Rectal smooth muscle tissue (tissue), 1 donor: ENCODE measurements around the gene MXD3.
A peak's percentile ranks its signal among the peaks of the same experiment; 100 is the strongest.
"Not testable (repeated sequence)": the region's sequence is repeated elsewhere in the genome, so short reads cannot be mapped to it uniquely, and the experiment has no call there.

Source experiments
- H3K27ac ChIP-seq: one replicate; pipeline ENCODE4 v1.7.0; 2013; ENCODE audit warnings: low read depth, low read length, inconsistent platforms
- H3K27me3 ChIP-seq: one replicate; pipeline ENCODE4 v1.7.0; 2013; ENCODE audit warnings: low read length; ENCODE audit not compliant: control insufficient read depth, insufficient read depth
- H3K36me3 ChIP-seq: one replicate; pipeline ENCODE4 v1.7.0; 2013; ENCODE audit warnings: low read length; ENCODE audit not compliant: control insufficient read depth, insufficient read depth
- H3K4me1 ChIP-seq: one replicate; pipeline ENCODE4 v1.7.0; 2013; ENCODE audit warnings: low read length; ENCODE audit not compliant: control insufficient read depth, insufficient read depth
- H3K4me3 ChIP-seq: one replicate; pipeline ENCODE4 v1.7.0; 2013; ENCODE audit warnings: low read length
- H3K9ac ChIP-seq: one replicate; pipeline ENCODE4 v1.7.0; 2013; ENCODE audit warnings: low read length

MXD3 gene, protein sequence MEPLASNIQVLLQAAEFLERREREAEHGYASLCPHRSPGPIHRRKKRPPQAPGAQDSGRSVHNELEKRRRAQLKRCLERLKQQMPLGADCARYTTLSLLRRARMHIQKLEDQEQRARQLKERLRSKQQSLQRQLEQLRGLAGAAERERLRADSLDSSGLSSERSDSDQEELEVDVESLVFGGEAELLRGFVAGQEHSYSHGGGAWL

GRCh38 chr5:177311723-177312648, at the start of gene MXD3:
TSS of gene MXD3 (minus strand) at chr5:177311898. CDS start at chr5:177311830, 68 bp downstream.
- Histone ChIP-seq H3K4me1 (no peaks in the 10 kb centered on the region), H3K4me3 (peak within 1 kb of the TSS; percentile 74), H3K27me3 (no peaks in the 10 kb centered on the region), H3K9ac (peak within 1 kb of the TSS; percentile 6), H3K36me3 (peaks cover 1% of the 10 kb centered on the region), H3K27ac (peak within 1 kb of the TSS; percentile 24)

- H3K36me3 ChIP-seq, H3K27me3 ChIP-seq, H3K27ac ChIP-seq, H3K4me3 ChIP-seq, H3K9ac ChIP-seq, H3K4me1 ChIP-seq: not testable (repeated sequence)
Measured at GRCh38 chr5:177360740-177361139, 49.0 kb upstream of the MXD3 start.

GRCh38 chr5:177359860-177360259, 48.2 kb upstream of the MXD3 start:
- H3K36me3 ChIP-seq: no peaks in the 10 kb centered on the region
- H3K9ac ChIP-seq: no peak overlapping the region
- H3K27me3 ChIP-seq: no peaks in the 10 kb centered on the region
- H3K4me3 ChIP-seq: no peak overlapping the region
- H3K4me1 ChIP-seq: peaks cover 3% of the 10 kb centered on the region
- no peak overlapping the region for H3K27ac ChIP-seq

DNA sequence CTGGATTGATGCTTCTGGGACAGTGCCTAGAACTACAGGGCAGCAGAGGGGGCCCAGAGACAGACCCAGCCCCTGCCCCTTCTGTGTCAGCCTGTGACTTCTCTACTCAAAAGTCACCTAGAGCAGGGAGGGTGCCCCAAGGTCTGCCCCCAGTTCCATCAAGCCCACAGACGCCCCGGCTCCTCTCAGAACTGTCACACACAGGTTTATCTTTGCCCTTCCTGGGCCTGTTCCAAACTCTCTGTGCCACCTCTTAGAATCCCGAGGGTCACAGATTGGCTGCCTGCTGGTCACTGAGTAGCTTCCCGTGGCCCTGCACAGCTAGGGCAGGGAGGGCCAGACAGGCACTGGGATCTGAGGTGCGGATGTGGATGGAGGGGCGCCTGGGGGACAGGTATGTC, 47.8 kb upstream of the MXD3 start:
- Histone ChIP-seq H3K36me3 (no peaks in the 10 kb centered on the region), H3K4me1 (peaks cover 3% of the 10 kb centered on the region), H3K27me3 (no peaks in the 10 kb centered on the region), H3K27ac (no peak overlapping the region), H3K4me3 (no peak overlapping the region), H3K9ac (no peak overlapping the region)

DNA sequence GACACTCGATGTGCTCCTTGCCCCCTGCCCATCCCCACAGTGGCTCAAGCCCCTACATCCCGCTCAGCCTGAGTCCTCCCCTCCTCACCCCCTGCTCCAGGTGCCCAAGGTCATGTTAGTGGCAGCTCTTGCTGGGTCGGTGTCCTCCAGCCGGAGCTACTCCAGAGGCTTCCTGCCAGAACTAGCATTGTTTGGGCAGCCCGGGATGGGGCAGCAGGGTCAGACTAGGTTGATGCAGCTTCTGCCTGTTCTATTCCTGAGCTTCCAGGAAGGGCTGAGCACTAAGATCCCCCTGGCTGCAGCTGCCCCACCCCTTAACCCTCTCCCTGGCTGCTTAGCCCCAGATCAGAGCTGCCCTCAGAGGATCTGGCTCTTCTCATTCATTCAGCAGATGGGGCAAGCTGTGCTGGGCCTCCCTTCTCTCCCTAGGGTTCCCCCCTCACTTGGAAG, 46.7 kb upstream of the MXD3 start:
- no peaks in the 10 kb centered on the region for H3K27me3 ChIP-seq
- no peak overlapping the region for H3K27ac ChIP-seq
- peak overlapping the region; percentile 56 for H3K4me3 ChIP-seq
- peaks cover 3% of the 10 kb centered on the region for H3K4me1 ChIP-seq
- no peak overlapping the region for H3K9ac ChIP-seq
- no peaks in the 10 kb centered on the region for H3K36me3 ChIP-seq

GRCh38 chr5:177357459-177358351, 46.0 kb upstream of the MXD3 start, which contains the start of gene RGS14:
TSS of gene RGS14 (plus strand) at chr5:177357924. CDS start at chr5:177358025, 101 bp downstream.
- no peaks in the 10 kb centered on the region for H3K36me3 ChIP-seq
- no peaks in the 10 kb centered on the region for H3K27me3 ChIP-seq
- H3K4me3 ChIP-seq: peak within 1 kb of the TSS; percentile 56
- peaks cover under 1% of the 10 kb centered on the region for H3K4me1 ChIP-seq
- H3K27ac ChIP-seq: no peak within 1 kb of the TSS
- H3K9ac ChIP-seq: no peak within 1 kb of the TSS

DNA sequence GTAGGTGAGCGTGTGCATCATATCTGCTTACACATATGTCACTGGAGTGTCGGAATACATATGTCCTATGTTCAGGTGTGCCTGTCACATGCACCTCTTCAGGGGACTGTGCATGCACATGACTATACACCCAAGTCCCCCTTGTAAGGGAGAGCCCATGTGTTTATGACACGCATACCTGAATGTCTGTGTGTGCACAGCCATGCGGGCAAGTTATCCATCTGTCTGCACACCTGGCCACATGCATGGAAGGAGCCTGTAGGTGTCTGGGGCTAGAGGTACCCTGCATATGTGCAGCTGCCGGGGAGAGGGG, 45.4 kb upstream of the MXD3 start:
- Histone ChIP-seq H3K9ac (no peak overlapping the region), H3K27ac (no peak overlapping the region), H3K4me3 (peak overlapping the region; percentile 56), H3K4me1 (peaks cover under 1% of the 10 kb centered on the region), H3K36me3 (no peaks in the 10 kb centered on the region), H3K27me3 (no peaks in the 10 kb centered on the region)

DNA sequence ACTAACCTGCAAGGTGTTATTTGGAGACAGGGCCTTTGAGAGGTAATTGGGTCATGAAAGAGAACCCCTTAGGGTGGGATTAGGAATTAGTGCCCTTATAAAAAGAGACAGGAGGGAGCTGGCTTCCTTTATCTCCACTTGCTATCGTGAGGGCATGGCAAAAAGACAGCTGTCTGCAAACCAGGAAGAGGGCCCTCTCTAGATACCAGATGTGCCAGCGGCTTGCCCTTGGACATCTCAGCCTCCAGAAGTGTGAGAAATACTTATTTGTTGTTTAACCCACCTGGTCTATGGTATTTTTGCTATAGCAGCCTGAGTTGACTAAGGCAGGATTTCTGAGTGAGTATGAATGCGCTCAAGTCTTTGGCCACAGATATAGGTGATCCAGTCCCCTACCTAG, 45.0 kb upstream of the MXD3 start:
- Histone ChIP-seq H3K27me3 (no peaks in the 10 kb centered on the region), H3K27ac (no peak overlapping the region), H3K4me3 (no peak overlapping the region), H3K9ac (no peak overlapping the region), H3K4me1 (peaks cover 2% of the 10 kb centered on the region), H3K36me3 (no peaks in the 10 kb centered on the region)

GRCh38 chr5:177355868-177356168, 44.1 kb upstream of the MXD3 start:
- Histone ChIP-seq H3K4me1 (peaks cover 2% of the 10 kb centered on the region), H3K36me3 (no peaks in the 10 kb centered on the region), H3K27ac (no peak overlapping the region), H3K27me3 (no peaks in the 10 kb centered on the region), H3K9ac (no peak overlapping the region), H3K4me3 (no peak overlapping the region)

DNA sequence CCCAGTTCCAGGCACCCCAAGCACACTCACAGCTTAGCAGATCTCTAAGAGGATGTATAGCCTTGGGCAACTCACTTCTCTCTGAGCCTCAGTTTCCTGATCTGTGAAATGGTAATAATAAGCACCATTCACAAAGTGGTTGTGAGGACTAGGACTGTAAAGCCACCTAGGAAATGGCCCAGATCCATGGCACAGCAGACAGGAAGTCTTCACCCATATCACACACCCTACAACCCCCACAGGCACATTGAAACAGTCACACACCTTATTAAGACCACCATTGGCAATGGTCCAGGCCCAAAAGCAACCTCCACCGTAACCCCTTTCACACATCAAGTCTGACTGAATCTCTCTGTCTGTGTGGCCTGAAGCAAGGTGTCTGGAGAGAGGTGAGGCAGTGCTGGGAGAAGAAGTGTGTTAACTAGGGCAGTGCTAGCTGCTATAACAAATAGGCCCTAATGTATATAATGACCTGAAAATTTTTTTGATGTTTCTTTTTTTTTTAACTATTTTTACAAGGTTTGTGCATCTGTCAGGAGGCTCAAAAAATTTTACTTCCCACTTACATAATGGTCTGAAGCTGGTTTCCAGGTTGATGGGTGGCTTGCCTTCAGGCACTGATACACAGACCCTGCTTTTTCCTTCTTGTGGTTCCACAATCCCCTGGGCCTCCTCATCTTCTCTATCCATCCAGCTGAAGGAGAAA, 43.6 kb upstream of the MXD3 start:
- Histone ChIP-seq H3K4me3 (no peak overlapping the region), H3K4me1 (peaks cover 5% of the 10 kb centered on the region), H3K9ac (no peak overlapping the region), H3K36me3 (no peaks in the 10 kb centered on the region), H3K27me3 (no peaks in the 10 kb centered on the region), H3K27ac (no peak overlapping the region)

- peaks cover 9% of the 10 kb centered on the region for H3K4me1 ChIP-seq
- H3K9ac ChIP-seq: no peak overlapping the region
- no peak overlapping the region for H3K4me3 ChIP-seq
- no peaks in the 10 kb centered on the region for H3K36me3 ChIP-seq
- no peak overlapping the region for H3K27ac ChIP-seq
- H3K27me3 ChIP-seq: no peaks in the 10 kb centered on the region
Measured at GRCh38 chr5:177354711-177355110, 43.0 kb upstream of the MXD3 start.

GRCh38 chr5:177354256-177354655, 42.6 kb upstream of the MXD3 start:
- no peaks in the 10 kb centered on the region for H3K27me3 ChIP-seq
- H3K4me3 ChIP-seq: no peak overlapping the region
- no peak overlapping the region for H3K27ac ChIP-seq
- no peaks in the 10 kb centered on the region for H3K36me3 ChIP-seq
- no peak overlapping the region for H3K9ac ChIP-seq
- H3K4me1 ChIP-seq: peaks cover 9% of the 10 kb centered on the region
